ENCODE data around the gene EGLN2.
A peak's percentile ranks its signal among the peaks of the same experiment; 100 is the strongest.
"Not testable (repeated sequence)": the region's sequence is repeated elsewhere in the genome, so short reads cannot be mapped to it uniquely, and the experiment has no call there.

The EGLN2 gene

GRCh38 chr19:40776932-40777644, 21.9 kb upstream of the EGLN2 start:
- peak; percentile 93 to 95 (median 94) for DNase-seq

GRCh38 chr19:40777645-40777936, 21.4 kb upstream of the EGLN2 start:
- DNase-seq: no peak

- peak; percentile 100 for DNase-seq
Measured at GRCh38 chr19:40777937-40778705, 20.9 kb upstream of the EGLN2 start, which contains the start of gene RAB4B. Gene RAB4B (plus strand): TSS chr19:40778247. CDS start chr19:40778376, 129 bp downstream.

GRCh38 chr19:40778706-40779284, 20.2 kb upstream of the EGLN2 start:
- DNase-seq: peak; percentile 42 to 77 (median 57)

- DNase-seq: no peak
Measured at GRCh38 chr19:40780582-40780981, 18.4 kb upstream of the EGLN2 start.

GRCh38 chr19:40781140-40781539, 17.9 kb upstream of the EGLN2 start:
- DNase-seq: no peak

- DNase-seq: no peak
Measured at GRCh38 chr19:40783711-40784110, 15.3 kb upstream of the EGLN2 start.

- not testable (repeated sequence) for DNase-seq
Measured at GRCh38 chr19:40784146-40784545, 14.8 kb upstream of the EGLN2 start.

GRCh38 chr19:40785526-40785925, 13.5 kb upstream of the EGLN2 start:
- DNase-seq: peak in 2 of 4 experiments; percentile 41 to 47

- no peak for DNase-seq
Measured at GRCh38 chr19:40786060-40787037, 12.6 kb upstream of the EGLN2 start.

GRCh38 chr19:40791349-40791748, 7.6 kb upstream of the EGLN2 start:
- no peak for DNase-seq

- DNase-seq: no peak
Measured at GRCh38 chr19:40791996-40792395, 7.0 kb upstream of the EGLN2 start.

- DNase-seq: no peak
Measured at GRCh38 chr19:40797166-40797962, 1.6 kb upstream of the EGLN2 start.

GRCh38 chr19:40797963-40798682, 868 bp upstream of the EGLN2 start:
- DNase-seq: peak; percentile 75 to 88 (median 82)

GRCh38 chr19:40799558-40800338, 757 bp downstream of the EGLN2 start:
- DNase-seq: peak; percentile 43 to 84 (median 72)

- no peak for DNase-seq
Measured at GRCh38 chr19:40800339-40800996, 1.5 kb downstream of the EGLN2 start.

- no peak for DNase-seq
Measured at GRCh38 chr19:40800997-40801377, 2.0 kb downstream of the EGLN2 start.

GRCh38 chr19:40801426-40802299, 2.7 kb downstream of the EGLN2 start:
- DNase-seq: no peak

Measured in suppressor macrophage (primary cell).